ENCODE results near the gene BGN. TPM values are rescaled to one million over a fixed set of nuclear protein-coding genes. Genes with fewer than 3 reads are reported as not detected.

Gene BGN
- total RNA-seq, 1 donor from 2014 or later: 90.8 TPM

- DNase-seq (ENCODE audit: low spot score): no peak
These were observed 9.8 kb downstream of the BGN start for GRCh38 chrX:153504445-153505016.

- no peak for DNase-seq (ENCODE audit: low spot score)
These were observed 10.6 kb downstream of the BGN start for GRCh38 chrX:153505361-153505760.

- DNase-seq (ENCODE audit: low spot score): peak; percentile 74
These were observed 12.9 kb downstream of the BGN start for GRCh38 chrX:153507484-153508178.

- DNase-seq (ENCODE audit: low spot score): no peak
These were observed 14.8 kb downstream of the BGN start for GRCh38 chrX:153509592-153509991.

- DNase-seq (ENCODE audit: low spot score): no peak
These were observed 15.6 kb downstream of the BGN start for GRCh38 chrX:153510383-153510782.

- no peak for DNase-seq (ENCODE audit: low spot score)
These were observed 17.2 kb downstream of the BGN start for GRCh38 chrX:153511784-153512500.

GRCh38 chrX:153512501-153512893 lies 17.7 kb downstream of the BGN start:
- no peak for DNase-seq (ENCODE audit: low spot score)

- DNase-seq (ENCODE audit: low spot score): no peak
These were observed 18.5 kb downstream of the BGN start for GRCh38 chrX:153513265-153513664.

GRCh38 chrX:153514259-153514658 lies 19.5 kb downstream of the BGN start:
- DNase-seq (ENCODE audit: low spot score): no peak

- DNase-seq (ENCODE audit: low spot score): no peak
These were observed 20.7 kb downstream of the BGN start for GRCh38 chrX:153515435-153515834.

GRCh38 chrX:153516073-153516472 lies 21.3 kb downstream of the BGN start:
- DNase-seq (ENCODE audit: low spot score): no peak

GRCh38 chrX:153517423-153517822 lies 22.6 kb downstream of the BGN start, which contains the start of gene ATP2B3:
TSS of gene ATP2B3 (plus strand) at chrX:153517642. CDS start at chrX:153536248, 18,606 bp downstream.
- DNase-seq (ENCODE audit: low spot score): no peak

- no peak for DNase-seq (ENCODE audit: low spot score)
These were observed 23.4 kb downstream of the BGN start for GRCh38 chrX:153517946-153518834.

- DNase-seq (ENCODE audit: low spot score): no peak
These were observed 24.9 kb downstream of the BGN start for GRCh38 chrX:153519569-153520286.

- no peak for DNase-seq (ENCODE audit: low spot score)
These were observed 25.6 kb downstream of the BGN start for GRCh38 chrX:153520287-153520917.

GRCh38 chrX:153521034-153521433 lies 26.3 kb downstream of the BGN start:
- DNase-seq (ENCODE audit: low spot score): peak; percentile 43

- no peak for DNase-seq (ENCODE audit: low spot score)
These were observed 27.5 kb downstream of the BGN start for GRCh38 chrX:153522259-153522658.

GRCh38 chrX:153523269-153523668 lies 28.5 kb downstream of the BGN start:
- no peak for DNase-seq (ENCODE audit: low spot score)

GRCh38 chrX:153524234-153524633 lies 29.5 kb downstream of the BGN start:
- DNase-seq (ENCODE audit: low spot score): no peak

- DNase-seq (ENCODE audit: low spot score): no peak
These were observed 30.7 kb downstream of the BGN start for GRCh38 chrX:153525451-153525850.

GRCh38 chrX:153526042-153526441 lies 31.3 kb downstream of the BGN start:
- DNase-seq (ENCODE audit: low spot score): no peak
